Sigmoid colon (tissue), 7 donors: ENCODE data around the gene ISX. TPM values are rescaled to one million over a fixed set of nuclear protein-coding genes. Genes with fewer than 3 reads are reported as not detected.

Experiments used
- DNase-seq: peaks from one replicate; pipeline ENCODE4 v3.0.0-alpha.2; 2019
- H3K27ac ChIP-seq, 4 donors: fragments of 200-600 bp; sonication (generic); one replicate each; pipeline ENCODE4 v1.5.1; 2016 to 2019; ENCODE audit warnings: mild to moderate bottlenecking in 1 of 4
- H3K27me3 ChIP-seq, 3 donors: fragments of 200-600 bp; sonication (generic); one replicate each; pipeline ENCODE4 v1.5.1; 2019; ENCODE audit warnings: mild to moderate bottlenecking in 1 of 3
- H3K36me3 ChIP-seq, 4 donors: fragments of 200-600 bp; sonication (generic); one replicate each; pipeline ENCODE4 v1.5.1; 2016 to 2019
- H3K4me1 ChIP-seq, 4 donors: fragments of 200-600 bp; sonication (generic); one replicate each; pipeline ENCODE4 v1.5.1; 2017 to 2019
- H3K4me3 ChIP-seq, 4 donors: fragments of 200-600 bp; sonication (generic); one replicate each; pipeline ENCODE4 v1.5.1; 2017 to 2019; ENCODE audit warnings: mild to moderate bottlenecking in 2 of 4, moderate library complexity in 1 of 4
- H3K9me3 ChIP-seq, 4 donors: fragments of 200-600 bp in 3 of 4; sonication (generic) in 3 of 4; one replicate each; pipeline versions ENCODE4 v1.5.1 to v1.6.1; 2013 to 2019
- CTCF ChIP-seq, 4 experiments: fragments of 450-650 bp in 3 of 4; fragments of 200-600 bp in 1 of 4; IDR thresholded peaks; one replicate each; pipeline ENCODE4 v1.5.1; 2016 to 2019; ENCODE audit warnings: antibody characterized with exemption in 4 of 4, mild to moderate bottlenecking in 3 of 4, moderate library complexity in 2 of 4
- EP300 ChIP-seq, 4 donors: sonication (generic); formaldehyde crosslinking; IDR thresholded peaks; one replicate each; pipeline ENCODE4 v1.6.1; 2017; ENCODE audit warnings: antibody characterized with exemption in 4 of 4
- POLR2A ChIP-seq, 2 donors: fragments of 450-650 bp; IDR thresholded peaks; one replicate each; pipeline ENCODE4 v1.6.1; 2016; ENCODE audit warnings: antibody characterized with exemption in 2 of 2, mild to moderate bottlenecking in 2 of 2, moderate library complexity in 2 of 2
- POLR2AphosphoS5 ChIP-seq, 4 donors: sonication (generic); formaldehyde crosslinking; IDR thresholded peaks; one replicate each; pipeline ENCODE4 v1.6.1; 2017; ENCODE audit warnings: antibody characterized with exemption in 4 of 4
- WGBS, 2 donors: extraction: QIAGEN DNeasy Blood & Tissue Kit; methylation state at CpG; one replicate each; pipeline ENCODE4 v1.1.7; 2013; 5-methylcytosine and 5-hydroxymethylcytosine counted together
- intact Hi-C: fragments of 100-400 bp; cut with DNase I; formaldehyde crosslinking; loops from one replicate; pipeline ENCODE4 v1.15.1; 2023
- polyA plus RNA-seq, 3 donors: library from polyadenylated mRNA; stranded (reverse); fragments of 200-250 nt; gene quantifications; one replicate each; pipeline ENCODE4 v1.2.3, GENCODE V29; 2013
- total RNA-seq, 4 donors: library from RNA; depleted of rRNA; stranded (reverse); fragments of >200 nt; gene quantifications; one replicate each; pipeline ENCODE4 v1.1.0, GENCODE V29; 2016
- donor health status: healthy with polysubstance abuse.
- donor health status: Bipolar disorder and iron deficiency.
- donor health status: healthy.

Gene ISX
- total and polyA plus RNA-seq, 7 donors: 0.83 to 73.8 (median 41.4) TPM; not detected in 3

- no peak for DNase-seq
- intact Hi-C loops: no loop called here
- Histone ChIP-seq H3K27ac (no peak overlapping the region), H3K36me3 (no peaks in the 10 kb centered on the region), H3K27me3 (peaks cover 0 to 8% (median 0%) of the 10 kb centered on the region in 3 donors), H3K4me1 (no peaks in the 10 kb centered on the region), H3K4me3 (no peak overlapping the region), H3K9me3 (peaks cover 0 to 3% (median 0%) of the 10 kb centered on the region in 4 donors)
- TF ChIP-seq EP300 (IDR thresholded peaks at IDR 0.05) (no peak), POLR2A (IDR thresholded peaks at IDR 0.05) (no peak), POLR2AphosphoS5 (IDR thresholded peaks at IDR 0.05) (no peak), CTCF (IDR thresholded peaks at IDR 0.05) (no peak)
- WGBS, 2 donors: 18 to 54% methylated on average over 4 of the region's 4 CpGs
These were observed 43.7 kb downstream of the ISX start for GRCh38 chr22:35109616-35110015.

- Histone ChIP-seq H3K4me1 (no peaks in the 10 kb centered on the region), H3K27me3 (peaks cover 0 to 8% (median 0%) of the 10 kb centered on the region in 3 donors), H3K9me3 (peaks cover 0 to 3% (median 0%) of the 10 kb centered on the region in 4 donors), H3K4me3 (no peak overlapping the region), H3K27ac (no peak overlapping the region), H3K36me3 (no peaks in the 10 kb centered on the region)
- intact Hi-C loops: no loop called here
- TF ChIP-seq POLR2A (IDR thresholded peaks at IDR 0.05) (no peak), EP300 (IDR thresholded peaks at IDR 0.05) (no peak), CTCF (IDR thresholded peaks at IDR 0.05) (no peak), POLR2AphosphoS5 (IDR thresholded peaks at IDR 0.05) (no peak)
- 40 to 69% methylated on average over 3 of the region's 3 CpGs for WGBS, 2 donors
- no peak for DNase-seq
These were observed 45.3 kb downstream of the ISX start for GRCh38 chr22:35111244-35111643.

GRCh38 chr22:35113341-35113740, 47.4 kb downstream of the ISX start:
- H3K36me3 ChIP-seq: no peaks in the 10 kb centered on the region
- H3K9me3 ChIP-seq: peaks cover 0 to under 1% (median 0%) of the 10 kb centered on the region in 4 donors
- intact Hi-C loops: no loop called here
- TF ChIP-seq POLR2AphosphoS5 (IDR thresholded peaks at IDR 0.05) (no peak), POLR2A (IDR thresholded peaks at IDR 0.05) (no peak), EP300 (IDR thresholded peaks at IDR 0.05) (no peak), CTCF (IDR thresholded peaks at IDR 0.05) (no peak)
- H3K27ac ChIP-seq: no peak overlapping the region
- peaks cover 0 to 6% (median 0%) of the 10 kb centered on the region in 3 donors for H3K27me3 ChIP-seq
- no peak for DNase-seq
- no peaks in the 10 kb centered on the region for H3K4me1 ChIP-seq
- WGBS, 2 donors: 95% methylated on average over 10 of the region's 10 CpGs
- H3K4me3 ChIP-seq: no peak overlapping the region

GRCh38 chr22:35114131-35114980, 48.4 kb downstream of the ISX start:
- no peak overlapping the region for H3K4me3 ChIP-seq
- 77 to 93% methylated on average over 14 of the region's 14 CpGs for WGBS, 2 donors
- H3K9me3 ChIP-seq: no peaks in the 10 kb centered on the region
- intact Hi-C loops: no loop called here
- TF ChIP-seq EP300 (IDR thresholded peaks at IDR 0.05): no peak
- TF ChIP-seq CTCF (IDR thresholded peaks at IDR 0.05): no peak
- TF ChIP-seq POLR2A (IDR thresholded peaks at IDR 0.05): no peak
- no peak for TF ChIP-seq POLR2AphosphoS5 (IDR thresholded peaks at IDR 0.05)
- no peak for DNase-seq
- no peaks in the 10 kb centered on the region for H3K36me3 ChIP-seq
- no peaks in the 10 kb centered on the region for H3K27me3 ChIP-seq
- H3K4me1 ChIP-seq: no peaks in the 10 kb centered on the region
- no peak overlapping the region for H3K27ac ChIP-seq
